PC-9 (cell line): ENCODE measurements around the gene STRN4.

ENCODE experiments used
- EZH2 ChIP-seq: fragments of 200-600 bp; sonication (generic); IDR thresholded peaks from 2 replicates; pipeline ENCODE4 v1.8.0; 2017; ENCODE audit warnings: antibody characterized with exemption, low read depth
- TF ChIP-seq, protein P1 (sequence below): fragments of 200-600 bp; sonication (generic); conservative IDR thresholded peaks from 2 replicates; pipeline ENCODE4 v1.6.1; 2017; ENCODE audit warnings: mixed run types, antibody characterized with exemption, mild to moderate bottlenecking, moderate library complexity

DNA sequence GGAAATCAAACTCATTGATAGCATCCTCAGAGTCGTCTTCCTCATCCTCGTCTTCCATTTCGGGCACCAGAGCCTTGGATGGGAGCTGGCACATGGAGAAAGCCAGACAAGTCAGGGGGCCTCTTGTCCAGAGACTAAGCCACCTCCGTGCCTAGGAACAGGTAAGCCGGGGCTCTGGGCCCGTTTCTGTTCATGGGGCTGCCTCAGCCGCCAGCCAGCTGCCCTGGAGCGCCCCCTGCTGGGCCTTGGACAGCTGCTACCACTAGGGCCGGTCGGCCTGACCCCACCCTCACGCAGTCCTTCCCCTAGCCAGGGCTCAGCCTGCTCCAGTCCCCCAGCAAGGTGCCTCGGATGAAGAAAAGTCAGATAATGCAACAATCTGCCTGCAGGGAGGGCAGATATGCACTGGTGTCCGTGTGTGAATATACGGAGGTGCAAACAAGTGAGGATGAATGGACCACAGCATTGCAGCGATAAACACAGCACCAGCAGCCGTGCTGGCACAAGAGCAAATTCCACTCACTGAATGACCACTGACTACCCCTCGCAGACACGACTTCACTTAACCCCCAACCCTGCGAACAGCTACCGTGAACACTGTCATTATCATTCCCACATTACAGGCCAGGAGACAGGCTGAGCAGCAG, 17.4 kb downstream of the STRN4 start:
- TF ChIP-seq, protein P1, sequence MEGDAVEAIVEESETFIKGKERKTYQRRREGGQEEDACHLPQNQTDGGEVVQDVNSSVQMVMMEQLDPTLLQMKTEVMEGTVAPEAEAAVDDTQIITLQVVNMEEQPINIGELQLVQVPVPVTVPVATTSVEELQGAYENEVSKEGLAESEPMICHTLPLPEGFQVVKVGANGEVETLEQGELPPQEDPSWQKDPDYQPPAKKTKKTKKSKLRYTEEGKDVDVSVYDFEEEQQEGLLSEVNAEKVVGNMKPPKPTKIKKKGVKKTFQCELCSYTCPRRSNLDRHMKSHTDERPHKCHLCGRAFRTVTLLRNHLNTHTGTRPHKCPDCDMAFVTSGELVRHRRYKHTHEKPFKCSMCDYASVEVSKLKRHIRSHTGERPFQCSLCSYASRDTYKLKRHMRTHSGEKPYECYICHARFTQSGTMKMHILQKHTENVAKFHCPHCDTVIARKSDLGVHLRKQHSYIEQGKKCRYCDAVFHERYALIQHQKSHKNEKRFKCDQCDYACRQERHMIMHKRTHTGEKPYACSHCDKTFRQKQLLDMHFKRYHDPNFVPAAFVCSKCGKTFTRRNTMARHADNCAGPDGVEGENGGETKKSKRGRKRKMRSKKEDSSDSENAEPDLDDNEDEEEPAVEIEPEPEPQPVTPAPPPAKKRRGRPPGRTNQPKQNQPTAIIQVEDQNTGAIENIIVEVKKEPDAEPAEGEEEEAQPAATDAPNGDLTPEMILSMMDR, result peak; percentile 97
- no peak for TF ChIP-seq EZH2
